Measurements from ENCODE around the gene SIAH3.

DNA sequence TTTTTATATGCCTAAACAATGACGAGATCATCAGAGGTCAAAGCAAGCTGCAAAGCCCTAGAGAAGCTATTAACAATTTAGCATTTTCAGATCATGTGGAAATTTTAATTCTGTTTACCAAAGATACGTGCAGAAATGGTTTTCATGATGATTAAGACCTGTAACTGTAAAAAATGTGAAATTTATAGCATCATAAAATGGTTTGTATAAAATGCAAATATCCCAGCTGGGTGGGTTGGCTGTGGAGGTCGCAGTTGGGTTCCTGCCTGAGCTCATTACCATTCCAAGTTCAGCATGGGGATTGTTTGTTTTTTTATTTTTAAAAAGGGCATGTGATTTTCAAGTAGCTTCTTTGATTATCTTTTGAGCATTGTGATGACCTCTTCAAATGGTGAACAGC, 47.9 kb upstream of the SIAH3 start:
- TF ChIP-seq POLR2A (IDR thresholded peaks at IDR 0.05): no peak
- TF ChIP-seq, protein P1, sequence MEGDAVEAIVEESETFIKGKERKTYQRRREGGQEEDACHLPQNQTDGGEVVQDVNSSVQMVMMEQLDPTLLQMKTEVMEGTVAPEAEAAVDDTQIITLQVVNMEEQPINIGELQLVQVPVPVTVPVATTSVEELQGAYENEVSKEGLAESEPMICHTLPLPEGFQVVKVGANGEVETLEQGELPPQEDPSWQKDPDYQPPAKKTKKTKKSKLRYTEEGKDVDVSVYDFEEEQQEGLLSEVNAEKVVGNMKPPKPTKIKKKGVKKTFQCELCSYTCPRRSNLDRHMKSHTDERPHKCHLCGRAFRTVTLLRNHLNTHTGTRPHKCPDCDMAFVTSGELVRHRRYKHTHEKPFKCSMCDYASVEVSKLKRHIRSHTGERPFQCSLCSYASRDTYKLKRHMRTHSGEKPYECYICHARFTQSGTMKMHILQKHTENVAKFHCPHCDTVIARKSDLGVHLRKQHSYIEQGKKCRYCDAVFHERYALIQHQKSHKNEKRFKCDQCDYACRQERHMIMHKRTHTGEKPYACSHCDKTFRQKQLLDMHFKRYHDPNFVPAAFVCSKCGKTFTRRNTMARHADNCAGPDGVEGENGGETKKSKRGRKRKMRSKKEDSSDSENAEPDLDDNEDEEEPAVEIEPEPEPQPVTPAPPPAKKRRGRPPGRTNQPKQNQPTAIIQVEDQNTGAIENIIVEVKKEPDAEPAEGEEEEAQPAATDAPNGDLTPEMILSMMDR (IDR thresholded peaks at IDR 0.05): no peak
